ENCODE measurements around the gene SDR39U1.

DNA sequence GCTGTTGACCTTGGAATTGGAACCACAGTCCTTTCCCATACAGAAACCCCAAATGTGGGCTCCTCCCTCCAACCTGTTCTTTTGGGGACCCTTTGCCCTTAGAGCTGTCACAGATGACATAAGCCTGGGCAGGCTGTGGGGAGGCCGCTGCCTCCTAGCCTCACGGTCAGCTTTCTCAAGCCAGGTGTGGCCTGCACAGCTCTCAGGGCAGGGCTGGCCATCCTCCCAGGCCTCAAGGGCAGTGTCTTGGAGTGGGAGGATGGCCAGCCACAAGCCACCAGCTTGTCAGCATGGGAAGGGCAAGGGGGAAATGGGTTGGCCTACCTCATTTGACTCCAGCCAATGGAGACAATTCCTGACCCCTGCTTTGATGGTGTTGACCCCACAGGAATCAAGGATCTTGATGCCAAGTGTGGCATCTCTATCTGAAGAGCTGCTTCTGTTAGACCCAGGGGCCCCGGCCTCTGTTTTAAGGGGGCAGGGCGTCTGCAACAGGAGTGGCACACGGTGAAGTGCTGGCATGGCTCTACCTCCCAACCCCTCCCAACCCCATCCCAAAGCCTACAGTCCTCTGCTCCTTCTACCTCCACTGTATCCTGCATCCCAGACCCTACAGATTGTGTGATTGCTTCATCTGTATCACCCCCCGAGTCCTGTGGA, 24.6 kb downstream of the SDR39U1 start:
- TF ChIP-seq SIN3A (IDR thresholded peaks at IDR 0.05; ENCODE audit: borderline replicate concordance, insufficient read depth, low read length), result no peak
- no peak for TF ChIP-seq TAF1 (IDR thresholded peaks at IDR 0.05; ENCODE audit: borderline replicate concordance, insufficient read depth, low read length)
- no peak for TF ChIP-seq POLR2AphosphoS5 (IDR thresholded peaks at IDR 0.05; ENCODE audit: low read depth, low read length)
- no peak for TF ChIP-seq REST (IDR thresholded peaks at IDR 0.05; ENCODE audit: insufficient read depth in 1 of 2, low read depth in 2 of 2, low read length in 2 of 2)

Measured in PFSK-1 (cell line).